Endothelial cell (in vitro differentiated cells): ENCODE measurements around the gene MYO7A. TPM values are rescaled to one million over a fixed set of nuclear protein-coding genes. Genes with fewer than 3 reads are reported as not detected.

Experiments used
- DNase-seq: peaks from one replicate; pipeline ENCODE4 v3.0.0; 2021; ENCODE audit warnings: low spot score
- H3K27ac Mint-ChIP-seq: one replicate; pipeline ENCODE4 v1.8.0; 2021; ENCODE audit warnings: mixed read lengths, inconsistent platforms; ENCODE audit not compliant: unreplicated experiment
- H3K27me3 Mint-ChIP-seq: one replicate; pipeline ENCODE4 v1.8.0; 2021; ENCODE audit warnings: mild to moderate bottlenecking, moderate library complexity, mixed read lengths, inconsistent platforms; ENCODE audit not compliant: unreplicated experiment
- H3K36me3 Mint-ChIP-seq: one replicate; pipeline ENCODE4 v1.8.0; 2021; ENCODE audit warnings: mild to moderate bottlenecking, low read depth, mixed read lengths, inconsistent platforms; ENCODE audit not compliant: unreplicated experiment
- H3K4me1 Mint-ChIP-seq: one replicate; pipeline ENCODE4 v1.8.0; 2021; ENCODE audit warnings: mild to moderate bottlenecking, mixed read lengths, inconsistent platforms; ENCODE audit not compliant: unreplicated experiment
- H3K4me3 Mint-ChIP-seq: one replicate; pipeline ENCODE4 v1.8.0; 2021; ENCODE audit warnings: mild to moderate bottlenecking, mixed read lengths, inconsistent platforms; ENCODE audit not compliant: unreplicated experiment
- H3K9me3 Mint-ChIP-seq: one replicate; pipeline ENCODE4 v1.8.0; 2021; ENCODE audit warnings: mixed read lengths, inconsistent platforms; ENCODE audit not compliant: unreplicated experiment
- CTCF ChIP-seq: fragments of 200-600 bp; sonication (generic); IDR thresholded peaks from one replicate; pipeline ENCODE4 v1.5.0; 2021; ENCODE audit warnings: antibody characterized with exemption; ENCODE audit not compliant: unreplicated experiment
- total RNA-seq: library from RNA; stranded (reverse); fragmentation: NEBNext Ultra II Directional; extraction: Animal tissue kit (Norgen Biotek cat#: 25700); gene quantifications from one replicate; pipeline ENCODE4 v1.2.1, GENCODE V29; 2021; ENCODE audit not compliant: unreplicated experiment

Gene MYO7A
- total RNA-seq, 1 donor from 2014 or later, result 18.3 TPM

- H3K36me3 Mint-ChIP-seq, result peaks cover 11% of the 10 kb centered on the region
- peaks cover 73% of the 10 kb centered on the region for H3K4me1 Mint-ChIP-seq
- TF ChIP-seq CTCF, result no peak
- H3K27ac Mint-ChIP-seq, result no peak overlapping the region
- no peaks in the 10 kb centered on the region for H3K9me3 Mint-ChIP-seq
- DNase-seq, result no peak
- no peak overlapping the region for H3K4me3 Mint-ChIP-seq
- H3K27me3 Mint-ChIP-seq, result peaks cover 8% of the 10 kb centered on the region
Observed at GRCh38 chr11:77173494-77173893, 45.4 kb downstream of the MYO7A start.

- H3K36me3 Mint-ChIP-seq, result peaks cover 12% of the 10 kb centered on the region
- peaks cover 10% of the 10 kb centered on the region for H3K27me3 Mint-ChIP-seq
- no peak for TF ChIP-seq CTCF
- H3K9me3 Mint-ChIP-seq, result no peaks in the 10 kb centered on the region
- H3K4me3 Mint-ChIP-seq, result no peak overlapping the region
- H3K4me1 Mint-ChIP-seq, result peaks cover 73% of the 10 kb centered on the region
- H3K27ac Mint-ChIP-seq, result peak overlapping the region; percentile 70
- no peak for DNase-seq
Observed at GRCh38 chr11:77174559-77174958, 46.5 kb downstream of the MYO7A start.

- H3K4me3 Mint-ChIP-seq, result peak overlapping the region; percentile 31
- DNase-seq, result no peak
- peaks cover 12% of the 10 kb centered on the region for H3K36me3 Mint-ChIP-seq
- no peaks in the 10 kb centered on the region for H3K9me3 Mint-ChIP-seq
- peak overlapping the region; percentile 70 for H3K27ac Mint-ChIP-seq
- peaks cover 69% of the 10 kb centered on the region for H3K4me1 Mint-ChIP-seq
- H3K27me3 Mint-ChIP-seq, result peaks cover 10% of the 10 kb centered on the region
- TF ChIP-seq CTCF, result no peak
Observed at GRCh38 chr11:77175021-77175842, 47.2 kb downstream of the MYO7A start.

GRCh38 chr11:77175869-77176539, 48.0 kb downstream of the MYO7A start:
- Mint-ChIP-seq H3K9me3 (no peaks in the 10 kb centered on the region), H3K36me3 (peaks cover 15% of the 10 kb centered on the region), H3K27me3 (peaks cover 10% of the 10 kb centered on the region), H3K4me1 (peaks cover 62% of the 10 kb centered on the region), H3K27ac (peak overlapping the region; percentile 78), H3K4me3 (no peak overlapping the region)
- no peak for TF ChIP-seq CTCF
- peak; percentile 44 for DNase-seq

- Mint-ChIP-seq H3K4me3 (no peak overlapping the region), H3K4me1 (peaks cover 54% of the 10 kb centered on the region), H3K9me3 (no peaks in the 10 kb centered on the region), H3K36me3 (peaks cover 15% of the 10 kb centered on the region), H3K27ac (peak overlapping the region; percentile 78), H3K27me3 (peaks cover 10% of the 10 kb centered on the region)
- DNase-seq, result no peak
- TF ChIP-seq CTCF, result no peak
Observed at GRCh38 chr11:77176996-77177395, 49.0 kb downstream of the MYO7A start.
